Ovary (tissue), 9 donors: ENCODE measurements around the gene FCAR. TPM values are rescaled to one million over a fixed set of nuclear protein-coding genes. Genes with fewer than 3 reads are reported as not detected.
"Not testable (repeated sequence)": the region's sequence is repeated elsewhere in the genome, so short reads cannot be mapped to it uniquely, and the experiment has no call there.

Experiments
- DNase-seq, 5 donors: peaks; one replicate each; pipeline ENCODE4 v3.0.0-alpha.2; 2019 to 2020
- H3K27ac ChIP-seq, 2 donors: fragments of 200-600 bp; one replicate each; pipeline versions ENCODE4 v1.5.1 to v1.8.0; 2019 to 2022
- H3K27me3 ChIP-seq: fragments of 200-600 bp; one replicate; pipeline ENCODE4 v1.8.0; 2022
- H3K36me3 ChIP-seq: fragments of 200-600 bp; sonication (generic); one replicate; pipeline ENCODE4 v1.5.1; 2019
- H3K4me1 ChIP-seq: one replicate; pipeline ENCODE4 v1.8.1; 2013; ENCODE audit warnings: mild to moderate bottlenecking, moderate library complexity; ENCODE audit not compliant: insufficient read depth
- H3K4me3 ChIP-seq: fragments of 200-600 bp; sonication (generic); one replicate; pipeline ENCODE4 v1.5.1; 2017
- H3K9me3 ChIP-seq, 2 donors: fragments of 200-600 bp in 1 of 2; sonication (generic) in 1 of 2; one replicate each; pipeline versions ENCODE4 v1.5.1 to v1.8.1; 2013 to 2019; ENCODE audit warnings: mild to moderate bottlenecking in 1 of 2, moderate library complexity in 1 of 2
- CTCF ChIP-seq, 3 donors: fragments of 450-650 bp in 2 of 3; fragments of 200-600 bp in 1 of 3; IDR thresholded peaks; one replicate each; pipeline versions ENCODE4 v1.5.1 to v1.8.0; 2016 to 2022; ENCODE audit warnings: antibody characterized with exemption in 3 of 3, mild to moderate bottlenecking in 1 of 3
- EP300 ChIP-seq: sonication (generic); formaldehyde crosslinking; IDR thresholded peaks from one replicate; pipeline ENCODE4 v1.6.1; 2017; ENCODE audit warnings: antibody characterized with exemption
- POLR2A ChIP-seq: fragments of 450-650 bp; IDR thresholded peaks from one replicate; pipeline ENCODE4 v1.6.1; 2017; ENCODE audit warnings: antibody characterized with exemption, mild to moderate bottlenecking, moderate library complexity
- WGBS, 3 donors: extraction: QIAGEN DNeasy Blood & Tissue Kit in 1 of 3; methylation state at CpG; one replicate each; pipeline versions ENCODE4 v1.1.5 to v1.1.7; 2013 to 2017; 5-methylcytosine and 5-hydroxymethylcytosine counted together
- intact Hi-C, 4 donors: fragments of 100-400 bp; cut with DNase I; formaldehyde crosslinking; loops; one replicate each; pipeline versions ENCODE4 v1.11.0 to v1.15.1; 2022 to 2023
- polyA plus RNA-seq, 2 donors: library from polyadenylated mRNA; stranded (reverse); fragments of 200-250 nt in 1 of 2; fragments of 350-450 nt in 1 of 2; fragmentation: Illumina TruSeq in 1 of 2; extraction: RNeasy Lipid Tissue Mini Kit (QIAGEN cat#74804) in 1 of 2; gene quantifications; one replicate each; pipeline ENCODE4 v1.2.3, GENCODE V29; 2013 to 2014
- total RNA-seq, 7 donors: library from RNA; depleted of rRNA in 2 of 7; stranded (reverse); fragments of >200 nt in 2 of 7; fragmentation: NEBNext Ultra II Directional in 3 of 7; extraction: Animal tissue kit (Norgen Biotek cat#: 25700) in 3 of 7; gene quantifications; one replicate each; pipeline versions ENCODE4 v1.1.0 to v1.2.4, GENCODE V29; 2016 to 2023
- donor health status: DM: no; HTN: no; CAD: no; lungs with moderate emphysema.
- donor health status: DM: no; HTN: no; CAD: no.
- donor health status: Bipolar disorder and iron deficiency.
- donor health status: DM: yes; HTN: yes; CAD: no.
- donor health status: DM: no; HTN: no; CAD: no.
- donor health status: DM: yes; HTN: yes; CAD: no.

The FCAR gene
- total and polyA plus RNA-seq, 9 donors: 0.13 to 2.8 (median 1.3) TPM; not detected in 4

- H3K27me3 ChIP-seq: no peaks in the 10 kb centered on the region
- TF ChIP-seq CTCF (IDR thresholded peaks at IDR 0.05) (no peak), POLR2A (no peak), EP300 (no peak)
- no peak for DNase-seq
- no peaks in the 10 kb centered on the region for H3K4me1 ChIP-seq
- 85 to 92% (median 86%) methylated on average over 9 of the region's 9 CpGs for WGBS, 3 donors
- intact Hi-C loops: no loop called here
- no peak overlapping the region for H3K27ac ChIP-seq
- no peaks in the 10 kb centered on the region for H3K36me3 ChIP-seq
- H3K4me3 ChIP-seq: no peak overlapping the region
- no peaks in the 10 kb centered on the region for H3K9me3 ChIP-seq
Measured at GRCh38 chr19:54918499-54918898, 44.5 kb downstream of the FCAR start.

GRCh38 chr19:54919646-54920563 lies 45.9 kb downstream of the FCAR start:
- H3K9me3 ChIP-seq, H3K27me3 ChIP-seq, H3K4me3 ChIP-seq, intact Hi-C loops, H3K27ac ChIP-seq, DNase-seq, H3K36me3 ChIP-seq, H3K4me1 ChIP-seq: not testable (repeated sequence)
- 31 to 43% (median 40%) methylated on average over 17 to 23 of the region's 24 CpGs for WGBS, 3 donors

- DNase-seq: no peak
- intact Hi-C loops: no loop called here
- Histone ChIP-seq H3K36me3 (no peaks in the 10 kb centered on the region), H3K9me3 (no peaks in the 10 kb centered on the region), H3K4me1 (no peaks in the 10 kb centered on the region), H3K27me3 (no peaks in the 10 kb centered on the region), H3K27ac (no peak overlapping the region), H3K4me3 (no peak overlapping the region)
- TF ChIP-seq CTCF (IDR thresholded peaks at IDR 0.05) (no peak), POLR2A (no peak)
- WGBS, 3 donors: 66 to 68% (median 67%) methylated on average over 7 of the region's 7 CpGs
Measured at GRCh38 chr19:54921082-54921481, 47.0 kb downstream of the FCAR start.

GRCh38 chr19:54923276-54923675 lies 49.2 kb downstream of the FCAR start:
- no peak overlapping the region for H3K4me3 ChIP-seq
- no peaks in the 10 kb centered on the region for H3K36me3 ChIP-seq
- TF ChIP-seq EP300: no peak
- no peak overlapping the region for H3K27ac ChIP-seq
- WGBS, 3 donors: 60 to 64% (median 62%) methylated on average over 9 of the region's 9 CpGs
- no peaks in the 10 kb centered on the region for H3K27me3 ChIP-seq
- intact Hi-C loops: no loop called here
- H3K9me3 ChIP-seq: no peaks in the 10 kb centered on the region
- DNase-seq: no peak
- no peaks in the 10 kb centered on the region for H3K4me1 ChIP-seq

GRCh38 chr19:54928299-54928698 lies 54.3 kb downstream of the FCAR start:
- H3K4me1 ChIP-seq: no peaks in the 10 kb centered on the region
- H3K27ac ChIP-seq: no peak overlapping the region
- 88 to 96% (median 91%) methylated on average over 2 of the region's 2 CpGs for WGBS, 3 donors
- H3K4me3 ChIP-seq: no peak overlapping the region
- H3K27me3 ChIP-seq: no peaks in the 10 kb centered on the region
- no peaks in the 10 kb centered on the region for H3K36me3 ChIP-seq
- no peak for DNase-seq
- no peak for TF ChIP-seq CTCF (IDR thresholded peaks at IDR 0.05)
- no peak for TF ChIP-seq EP300
- no peak for TF ChIP-seq POLR2A
- intact Hi-C loops: no loop called here
- H3K9me3 ChIP-seq: no peaks in the 10 kb centered on the region
